Prostate gland (tissue), 2 donors: ENCODE measurements around the gene WWOX. TPM values are rescaled to one million over a fixed set of nuclear protein-coding genes. Genes with fewer than 3 reads are reported as not detected.
A peak's percentile ranks its signal among the peaks of the same experiment; 100 is the strongest.

Source experiments
- DNase-seq: peaks from one replicate; pipeline ENCODE4 v3.0.0-alpha.2; 2019; ENCODE audit warnings: low spot score
- H3K27ac ChIP-seq, 2 donors: fragments of 200-600 bp; sonication (generic); 2 replicates each; pipeline ENCODE4 v1.5.1; 2017 to 2019
- H3K27me3 ChIP-seq: fragments of 200-600 bp; sonication (generic); replicated peaks from 2 replicates; pipeline ENCODE4 v1.5.1; 2019; ENCODE audit not compliant: insufficient read depth
- H3K36me3 ChIP-seq, 2 donors: fragments of 200-600 bp; sonication (generic); 1 replicate in 1 of 2; 2 replicates in 1 of 2; pipeline versions ENCODE4 v1.5.1 to v1.8.1; 2017 to 2019
- H3K4me1 ChIP-seq: fragments of 200-600 bp; sonication (generic); replicated peaks from 2 replicates; pipeline ENCODE4 v1.5.1; 2019
- H3K4me3 ChIP-seq, 2 donors: fragments of 200-600 bp; sonication (generic); 2 replicates each; pipeline ENCODE4 v1.5.1; 2017 to 2019
- H3K9me3 ChIP-seq: fragments of 200-600 bp; sonication (generic); 2 replicates; pipeline ENCODE4 v1.5.1; 2017
- POLR2A ChIP-seq: fragments of 450-650 bp; IDR thresholded peaks from one replicate; pipeline ENCODE4 v1.6.1; 2016; ENCODE audit warnings: antibody characterized with exemption, mild to moderate bottlenecking
- POLR2AphosphoS5 ChIP-seq: sonication (generic); formaldehyde crosslinking; IDR thresholded peaks from one replicate; pipeline ENCODE4 v1.6.1; 2017; ENCODE audit warnings: antibody characterized with exemption
- WGBS: methylation state at CpG from one replicate; pipeline ENCODE4 v1.1.5; 2018; 5-methylcytosine and 5-hydroxymethylcytosine counted together
- intact Hi-C: fragments of 100-400 bp; cut with DNase I; formaldehyde crosslinking; loops from one replicate; pipeline ENCODE4 v1.14.2; 2022
- total RNA-seq, 2 donors: library from RNA; depleted of rRNA; stranded (reverse); fragments of >200 nt; gene quantifications; one replicate each; pipeline ENCODE4 v1.1.0, GENCODE V29; 2016
- TF ChIP-seq, protein P1 (sequence below), 4 experiments: fragments of 200-600 bp in 2 of 4; fragments of 450-650 bp in 2 of 4; sonication (generic) in 2 of 4; IDR thresholded peaks; 1 replicate in 3 of 4; 2 replicates in 1 of 4; pipeline ENCODE4 v1.5.1; 2016 to 2019; ENCODE audit warnings: antibody characterized with exemption in 4 of 4, mild to moderate bottlenecking in 2 of 4, moderate library complexity in 2 of 4

Gene WWOX
- total RNA-seq, 2 donors from 2014 or later, result 93.2 to 99.4 TPM

DNA sequence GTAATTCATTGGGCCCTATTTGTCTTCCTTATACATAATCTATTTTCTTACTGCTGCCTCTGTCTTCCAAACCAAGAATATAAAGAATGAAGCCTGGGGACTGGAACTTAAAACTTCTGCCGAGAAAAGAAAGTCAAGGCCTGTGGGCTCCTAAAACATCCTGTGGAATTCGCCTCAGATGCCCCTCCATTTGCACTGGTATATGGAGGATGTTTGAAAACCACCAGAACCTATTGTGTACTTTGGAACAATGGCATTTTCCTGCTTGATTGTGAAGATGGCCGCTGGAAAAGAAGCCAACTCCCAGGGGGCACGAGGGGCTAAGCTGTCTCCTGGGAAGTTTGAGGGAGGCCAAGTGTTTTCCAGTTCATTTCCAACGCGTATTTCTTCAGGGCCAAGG, 122.4 kb downstream of the WWOX start:
- H3K27ac ChIP-seq, result no peak overlapping the region
- WGBS, result 74% methylated on average over 6 of the region's 6 CpGs
- no peaks in the 10 kb centered on the region for H3K9me3 ChIP-seq
- H3K36me3 ChIP-seq, result no peaks in the 10 kb centered on the region
- H3K4me3 ChIP-seq, result no peak overlapping the region
- no peaks in the 10 kb centered on the region for H3K4me1 ChIP-seq
- intact Hi-C loops, result no loop called here
- TF ChIP-seq POLR2A, result no peak
- no peak for TF ChIP-seq POLR2AphosphoS5
- TF ChIP-seq, protein P1, sequence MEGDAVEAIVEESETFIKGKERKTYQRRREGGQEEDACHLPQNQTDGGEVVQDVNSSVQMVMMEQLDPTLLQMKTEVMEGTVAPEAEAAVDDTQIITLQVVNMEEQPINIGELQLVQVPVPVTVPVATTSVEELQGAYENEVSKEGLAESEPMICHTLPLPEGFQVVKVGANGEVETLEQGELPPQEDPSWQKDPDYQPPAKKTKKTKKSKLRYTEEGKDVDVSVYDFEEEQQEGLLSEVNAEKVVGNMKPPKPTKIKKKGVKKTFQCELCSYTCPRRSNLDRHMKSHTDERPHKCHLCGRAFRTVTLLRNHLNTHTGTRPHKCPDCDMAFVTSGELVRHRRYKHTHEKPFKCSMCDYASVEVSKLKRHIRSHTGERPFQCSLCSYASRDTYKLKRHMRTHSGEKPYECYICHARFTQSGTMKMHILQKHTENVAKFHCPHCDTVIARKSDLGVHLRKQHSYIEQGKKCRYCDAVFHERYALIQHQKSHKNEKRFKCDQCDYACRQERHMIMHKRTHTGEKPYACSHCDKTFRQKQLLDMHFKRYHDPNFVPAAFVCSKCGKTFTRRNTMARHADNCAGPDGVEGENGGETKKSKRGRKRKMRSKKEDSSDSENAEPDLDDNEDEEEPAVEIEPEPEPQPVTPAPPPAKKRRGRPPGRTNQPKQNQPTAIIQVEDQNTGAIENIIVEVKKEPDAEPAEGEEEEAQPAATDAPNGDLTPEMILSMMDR (IDR thresholded peaks at IDR 0.05), result no peak
- no peak for DNase-seq
- H3K27me3 ChIP-seq, result no peaks in the 10 kb centered on the region

DNA sequence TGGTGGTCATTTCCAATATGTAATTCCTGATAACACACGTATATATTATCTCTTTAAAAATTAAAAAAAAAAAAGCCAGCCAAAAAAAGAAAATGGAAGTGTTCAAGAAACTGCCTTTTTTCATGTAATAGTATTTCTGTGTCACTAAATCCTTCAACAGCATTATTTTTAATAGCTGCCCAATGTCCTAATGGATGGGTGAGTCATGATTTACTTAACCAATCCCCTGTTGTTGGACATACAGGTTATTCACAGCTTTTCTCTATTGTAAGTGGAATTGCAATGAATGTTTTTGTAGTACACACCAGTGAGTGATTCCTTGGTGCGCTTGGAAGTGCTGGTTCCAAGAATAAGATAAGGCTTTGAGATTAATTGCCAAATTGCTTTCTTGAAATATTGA, 124.9 kb downstream of the WWOX start:
- 90% methylated on average over 2 of the region's 2 CpGs for WGBS
- intact Hi-C loops, result no loop called here
- H3K9me3 ChIP-seq, result no peaks in the 10 kb centered on the region

DNA sequence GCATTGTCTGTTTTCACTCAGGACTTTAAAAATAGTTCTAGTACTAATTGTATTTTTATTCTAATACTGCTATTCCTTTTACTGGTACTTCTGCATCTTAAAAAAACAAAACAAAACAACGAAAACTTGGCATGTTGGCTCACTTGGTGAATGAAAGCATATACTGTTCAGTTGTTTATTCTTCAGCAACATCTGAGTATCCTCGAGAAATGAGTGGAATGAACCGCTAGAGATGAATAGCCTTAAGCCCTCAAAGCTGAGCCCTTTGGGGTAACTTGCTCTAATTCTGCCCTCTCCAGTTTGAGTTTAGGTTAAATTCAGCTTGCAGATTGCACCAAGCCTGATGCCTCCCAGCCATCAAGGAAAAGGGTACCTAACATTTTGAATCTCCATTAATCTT, 126.5 kb downstream of the WWOX start:
- no peak for DNase-seq
- TF ChIP-seq, protein P1 (IDR thresholded peaks at IDR 0.05), result no peak
- TF ChIP-seq POLR2AphosphoS5, result no peak
- TF ChIP-seq POLR2A, result no peak
- H3K4me3 ChIP-seq, result no peak overlapping the region
- no peaks in the 10 kb centered on the region for H3K9me3 ChIP-seq
- H3K27ac ChIP-seq, result no peak overlapping the region
- H3K36me3 ChIP-seq, result no peaks in the 10 kb centered on the region
- 63% methylated on average over 3 of the region's 3 CpGs for WGBS
- intact Hi-C loops, result no loop called here
- no peaks in the 10 kb centered on the region for H3K27me3 ChIP-seq
- peaks cover 11% of the 10 kb centered on the region for H3K4me1 ChIP-seq

More for the DNA sequence above, 124.9 kb downstream of the WWOX start:
- no peak for DNase-seq
- TF ChIP-seq POLR2A (no peak), POLR2AphosphoS5 (no peak)
- TF ChIP-seq, protein P1 (IDR thresholded peaks at IDR 0.05), result no peak
- H3K4me1 ChIP-seq, result peaks cover 5% of the 10 kb centered on the region
- H3K36me3 ChIP-seq, result no peaks in the 10 kb centered on the region
- no peak overlapping the region for H3K4me3 ChIP-seq
- H3K27me3 ChIP-seq, result no peaks in the 10 kb centered on the region
- H3K27ac ChIP-seq, result no peak overlapping the region

DNA sequence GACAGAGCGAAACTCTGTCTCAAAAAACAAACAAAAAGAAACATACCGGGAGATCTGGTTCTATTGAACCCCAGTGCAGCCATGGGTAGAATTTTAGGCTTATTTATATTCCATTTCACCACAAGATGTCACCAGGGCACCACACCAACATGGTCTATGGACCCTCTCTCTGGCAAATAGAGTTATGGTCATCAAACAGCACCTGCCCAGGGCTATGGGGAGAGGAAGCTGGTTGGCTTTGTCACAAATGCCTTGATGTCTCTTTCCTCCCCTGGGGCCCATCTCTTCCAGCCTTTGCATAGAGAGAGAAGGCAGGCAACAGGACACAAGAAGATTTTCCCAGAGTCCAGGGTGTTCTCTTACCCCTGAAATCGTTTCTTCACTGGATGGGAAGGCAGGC, 128.4 kb downstream of the WWOX start:
- Histone ChIP-seq H3K4me3 (no peak overlapping the region), H3K4me1 (peaks cover 11% of the 10 kb centered on the region), H3K27me3 (no peaks in the 10 kb centered on the region), H3K27ac (no peak overlapping the region), H3K9me3 (no peaks in the 10 kb centered on the region), H3K36me3 (no peaks in the 10 kb centered on the region)
- DNase-seq, result no peak
- intact Hi-C loops, result no loop called here
- no peak for TF ChIP-seq POLR2A
- TF ChIP-seq, protein P1 (IDR thresholded peaks at IDR 0.05), result peak in 1 of 4 experiments; percentile 20
- 75% methylated on average over 3 of the region's 3 CpGs for WGBS

DNA sequence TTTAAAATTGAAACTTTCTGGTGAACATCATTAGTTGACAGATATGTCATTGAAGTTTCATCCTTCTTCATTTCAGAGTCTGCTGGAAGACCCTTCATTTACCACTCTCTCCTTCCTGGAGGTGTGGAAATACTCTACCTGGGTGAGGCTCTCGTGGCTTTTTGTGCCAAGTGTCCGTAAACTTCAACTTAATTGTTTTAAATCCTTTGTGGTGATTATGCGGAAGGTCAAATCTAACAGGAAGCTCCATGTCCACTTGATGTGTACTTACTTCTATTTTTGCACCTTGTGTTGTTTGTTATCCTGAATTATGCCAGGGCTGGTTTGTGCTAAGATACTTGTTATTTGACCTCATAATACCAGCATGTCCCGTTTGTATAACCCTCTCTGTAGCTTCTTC, 129.2 kb downstream of the WWOX start:
- Histone ChIP-seq H3K4me1 (peaks cover 11% of the 10 kb centered on the region), H3K9me3 (no peaks in the 10 kb centered on the region), H3K36me3 (no peaks in the 10 kb centered on the region), H3K27me3 (no peaks in the 10 kb centered on the region), H3K27ac (no peak overlapping the region), H3K4me3 (no peak overlapping the region)
- intact Hi-C loops, result no loop called here
- TF ChIP-seq POLR2AphosphoS5 (no peak), POLR2A (no peak)
- TF ChIP-seq, protein P1 (IDR thresholded peaks at IDR 0.05), result no peak
- no peak for DNase-seq
- WGBS, result 68% methylated on average over 4 of the region's 4 CpGs
